MCF 10A (cell line): ENCODE results near the gene PSMD9. TPM values are rescaled to one million over a fixed set of nuclear protein-coding genes. Genes with fewer than 3 reads are reported as not detected.

Source experiments
- BruUV-seq: library from RNA; stranded (reverse); fragments of 400-500 nt; replicated peaks from 2 replicates; lab custom pipeline; 2021; lab: Mats Ljungman, UMichigan
- CTCF ChIA-PET: fragments of 300-600 bp; sonication (Branson Sonifier 250); formaldehyde crosslinking; extraction: SDS; loops from one replicate; lab custom pipeline; 2021; ENCODE audit warnings: antibody characterized with exemption, inconsistent platforms; lab: Yijun Ruan, JAX
- POLR2A ChIA-PET: fragments of 300-600, 350-650 bp; sonication (Branson Sonifier 250); formaldehyde crosslinking; extraction: SDS; loops from one replicate; lab custom pipeline; 2020; ENCODE audit warnings: antibody characterized with exemption, inconsistent platforms; lab: Yijun Ruan, JAX
- DNase-seq: peaks from one replicate; pipeline ENCODE4 v3.0.0-alpha.2; 2018; ENCODE audit not compliant: unreplicated experiment
- H3K27ac Mint-ChIP-seq: one replicate; pipeline ENCODE4 v1.8.0; 2022; ENCODE audit warnings: mild to moderate bottlenecking, low read depth, mixed read lengths; ENCODE audit not compliant: unreplicated experiment
- H3K27me3 Mint-ChIP-seq: one replicate; pipeline ENCODE4 v1.8.0; 2022; ENCODE audit warnings: mixed read lengths; ENCODE audit not compliant: insufficient read depth, unreplicated experiment
- H3K36me3 Mint-ChIP-seq: one replicate; pipeline ENCODE4 v1.8.0; 2022; ENCODE audit warnings: mild to moderate bottlenecking, moderate library complexity, mixed read lengths; ENCODE audit not compliant: insufficient read depth, unreplicated experiment
- H3K4me1 Mint-ChIP-seq: one replicate; pipeline ENCODE4 v1.8.0; 2022; ENCODE audit warnings: mixed read lengths; ENCODE audit not compliant: insufficient read depth, unreplicated experiment
- H3K4me3 Mint-ChIP-seq: one replicate; pipeline ENCODE4 v1.8.0; 2022; ENCODE audit warnings: mild to moderate bottlenecking, moderate library complexity, mixed read lengths; ENCODE audit not compliant: unreplicated experiment
- H3K9me3 Mint-ChIP-seq: one replicate; pipeline ENCODE4 v1.8.0; 2022; ENCODE audit warnings: mixed read lengths; ENCODE audit not compliant: unreplicated experiment
- CTCF ChIP-seq: fragments of 200-600 bp; IDR thresholded peaks from one replicate; pipeline ENCODE4 v1.8.0; 2022; ENCODE audit warnings: antibody characterized with exemption, mild to moderate bottlenecking; ENCODE audit not compliant: unreplicated experiment
- intact Hi-C: fragments of 100-400 bp; cut with micrococcal nuclease; formaldehyde crosslinking; loops from 2 replicates; pipeline ENCODE4 v1.14.1; 2022
- total RNA-seq: library from RNA; stranded (reverse); gene quantifications from 2 replicates; pipeline ENCODE4 v1.2.3, GENCODE V29; 2022

Gene PSMD9
- total RNA-seq, 1 experiment from 2014 or later = 96.3 TPM

GRCh38 chr12:121946313-121947025 is 57.9 kb downstream of the PSMD9 start:
- H3K9me3 Mint-ChIP-seq = no peaks in the 10 kb centered on the region
- intact Hi-C loops = no loop called here
- no TSS peak for BruUV-seq
- H3K4me3 Mint-ChIP-seq = no peak overlapping the region
- CTCF ChIA-PET = no interaction called here
- H3K4me1 Mint-ChIP-seq = peaks cover 17% of the 10 kb centered on the region
- POLR2A ChIA-PET = interaction anchor here (0.8 to 1.5 kb wide), 4 partner anchors 10 to 55 kb away, joined by 3 to 4 read pairs (median 3); no protein-coding TSS in a partner anchor
- no peak for TF ChIP-seq CTCF
- H3K27me3 Mint-ChIP-seq = no peaks in the 10 kb centered on the region
- H3K36me3 Mint-ChIP-seq = peaks cover 18% of the 10 kb centered on the region
- H3K27ac Mint-ChIP-seq = no peak overlapping the region
- DNase-seq = no peak

GRCh38 chr12:121947981-121948380 is 59.4 kb downstream of the PSMD9 start:
- Mint-ChIP-seq H3K27ac (no peak overlapping the region), H3K4me3 (no peak overlapping the region), H3K36me3 (peaks cover 15% of the 10 kb centered on the region), H3K27me3 (no peaks in the 10 kb centered on the region), H3K9me3 (no peaks in the 10 kb centered on the region), H3K4me1 (peaks cover 9% of the 10 kb centered on the region)
- intact Hi-C loops = no loop called here
- DNase-seq = no peak
- POLR2A ChIA-PET = interaction anchor here (1.5 kb wide), 1 partner anchor 9 kb away, joined by 6 read pairs; no protein-coding TSS in a partner anchor
- CTCF ChIA-PET = interaction anchor here (0.6 kb wide), 2 partner anchors 43 to 95 kb away, joined by 3 read pairs; no protein-coding TSS in a partner anchor
- no TSS peak for BruUV-seq
- TF ChIP-seq CTCF = no peak

- H3K4me3 Mint-ChIP-seq = peak overlapping the region; percentile 60
- CTCF ChIA-PET = interaction anchor here (0.6 kb wide), 2 partner anchors 155 to 249 kb away, joined by 3 read pairs; no protein-coding TSS in a partner anchor
- H3K36me3 Mint-ChIP-seq = peaks cover 5% of the 10 kb centered on the region
- H3K27me3 Mint-ChIP-seq = no peaks in the 10 kb centered on the region
- TF ChIP-seq CTCF = no peak
- H3K27ac Mint-ChIP-seq = peak overlapping the region; percentile 95
- peak; percentile 82 for DNase-seq
- intact Hi-C loops = loop anchor here (5.0 kb wide), 1 partner anchor 72 kb away; the partner anchor contains the start of gene BCL7A
- H3K9me3 Mint-ChIP-seq = no peaks in the 10 kb centered on the region
- POLR2A ChIA-PET = interaction anchor here (0.7 to 2.6 kb wide), 11 partner anchors 8 to 158 kb away, joined by 3 to 18 read pairs (median 4); partner anchors contain the start of gene PSMD9
- BruUV-seq = TSS peak; percentile 72
- H3K4me1 Mint-ChIP-seq = peaks cover 9% of the 10 kb centered on the region
Observed at GRCh38 chr12:121949648-121950397, 61.2 kb downstream of the PSMD9 start.
